Measurements from ENCODE around the gene TMEM17.

- TF ChIP-seq CC2D1A (IDR thresholded peaks at IDR 0.05): no peak
- TF ChIP-seq ZSCAN29 (IDR thresholded peaks at IDR 0.05): no peak
- no peak for TF ChIP-seq CTCF (IDR thresholded peaks at IDR 0.05 in 2 of 3, conservative IDR thresholded peaks at IDR 0.05 in 1 of 3; ENCODE audit: insufficient read depth in 2 of 3, low read depth in 1 of 3, low read length in 3 of 3)
- TF ChIP-seq TBP (optimal IDR thresholded peaks at IDR 0.05; ENCODE audit: low read depth, low read length): no peak
- no peak for TF ChIP-seq REST (IDR thresholded peaks at IDR 0.05; ENCODE audit: borderline replicate concordance)
- TF ChIP-seq REST (CRISPR knock-in tag; IDR thresholded peaks at IDR 0.05; ENCODE audit: low read depth): no peak
- TF ChIP-seq POLR2A (conservative IDR thresholded peaks at IDR 0.05): no peak
- TF ChIP-seq EP300 (IDR thresholded peaks at IDR 0.05; ENCODE audit: low read length): no peak
- TF ChIP-seq FOXA3 (CRISPR knock-in tag; conservative IDR thresholded peaks at IDR 0.05 in 1 of 2, IDR thresholded peaks at IDR 0.05 in 1 of 2): no peak
- TF ChIP-seq ZNF282 (CRISPR knock-in tag; IDR thresholded peaks at IDR 0.05): no peak
Measured at GRCh38 chr2:62457556-62457955, 48.4 kb downstream of the TMEM17 start.
